Stimulated activated CD4-positive, alpha-beta T cell treated with anti-CD3 and anti-CD28 coated beads, Interleukin-15, amount 100 ng/mL, for 48 hours (primary cell): ENCODE measurements around the gene FBXO39.
"Not testable (repeated sequence)": the region's sequence is repeated elsewhere in the genome, so short reads cannot be mapped to it uniquely, and the experiment has no call there.

ENCODE experiments used
- DNase-seq, 2 donors: peaks; one replicate each; pipeline ENCODE4 v3.0.0-alpha.2; 2020; ENCODE audit warnings: low read depth in 2 of 2

FBXO39 gene

DNA sequence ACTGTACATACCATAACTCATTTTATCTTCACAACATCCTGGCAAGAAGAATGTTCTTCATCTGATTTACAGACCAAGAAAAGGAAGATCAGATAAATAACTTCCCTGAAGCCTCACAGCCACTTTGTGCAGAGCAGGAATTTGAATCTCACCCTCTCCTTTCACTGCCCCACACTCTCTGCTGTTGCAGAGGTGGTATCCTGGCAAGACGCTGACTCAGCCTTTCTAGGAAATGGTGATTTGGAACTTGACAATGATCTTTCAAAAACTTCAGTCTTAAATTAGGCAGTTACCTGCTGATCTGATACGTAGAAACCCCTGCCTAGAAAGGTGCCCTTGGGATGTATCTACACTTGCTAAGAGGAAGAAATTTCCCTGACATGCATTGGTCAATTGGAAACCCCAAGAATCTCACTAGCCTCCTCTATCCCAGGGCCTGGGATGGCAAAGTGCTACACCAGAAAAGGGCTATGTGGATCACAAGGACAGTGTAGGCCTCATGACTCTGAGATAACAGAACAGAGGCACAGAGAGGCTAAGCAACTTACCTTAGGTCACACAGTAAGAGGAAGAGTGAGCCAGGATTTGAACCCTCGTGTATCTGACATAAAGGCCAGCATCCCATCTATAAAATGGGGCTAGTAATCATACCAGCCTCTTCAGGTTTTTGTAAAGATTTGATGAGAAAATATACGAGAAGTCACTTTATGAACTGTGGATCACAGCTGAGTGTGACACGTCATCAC, 17.9 kb downstream of the FBXO39 start:
- DNase-seq = no peak

DNA sequence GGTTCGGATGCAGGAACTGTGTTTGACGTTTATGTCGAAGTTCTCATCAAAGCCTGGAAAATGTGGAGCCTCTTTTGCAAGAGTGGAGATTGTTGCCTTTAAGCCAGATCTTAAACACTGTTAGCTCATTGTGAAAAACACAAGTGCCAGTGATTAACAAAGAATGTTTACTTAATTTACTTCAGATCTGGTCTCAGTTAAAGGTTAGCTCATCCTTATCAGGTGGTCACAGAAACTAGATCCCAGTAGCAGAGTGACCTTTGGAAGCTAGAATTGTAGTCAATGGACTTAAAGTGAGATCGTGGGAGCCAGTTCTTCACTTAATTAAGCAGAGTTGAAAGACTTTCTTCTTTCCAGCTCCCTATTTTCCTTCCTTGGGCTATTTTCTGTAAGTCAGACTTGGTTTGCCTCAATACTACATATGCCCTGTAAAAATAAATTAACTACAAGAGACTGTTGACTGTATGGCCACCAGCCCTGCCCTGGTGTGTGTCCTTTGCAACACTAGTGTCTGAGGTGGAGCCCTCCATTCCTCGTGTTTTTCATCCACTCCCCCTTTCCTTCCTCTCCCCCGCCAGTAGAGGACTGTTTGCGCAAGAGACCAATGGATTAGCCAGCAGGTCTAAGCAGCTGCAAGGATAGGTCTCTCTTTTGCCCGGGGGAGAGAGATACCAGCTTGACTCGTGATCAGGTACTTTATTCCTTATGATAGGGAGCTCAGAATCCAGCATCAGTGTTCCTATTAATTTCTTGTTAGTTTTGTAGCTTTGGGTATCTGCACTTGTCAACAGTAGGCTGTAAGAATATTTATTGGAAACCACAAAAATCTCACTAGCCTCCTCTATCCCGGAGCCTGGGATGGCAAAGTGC, 20.2 kb downstream of the FBXO39 start:
- DNase-seq = no peak

DNA sequence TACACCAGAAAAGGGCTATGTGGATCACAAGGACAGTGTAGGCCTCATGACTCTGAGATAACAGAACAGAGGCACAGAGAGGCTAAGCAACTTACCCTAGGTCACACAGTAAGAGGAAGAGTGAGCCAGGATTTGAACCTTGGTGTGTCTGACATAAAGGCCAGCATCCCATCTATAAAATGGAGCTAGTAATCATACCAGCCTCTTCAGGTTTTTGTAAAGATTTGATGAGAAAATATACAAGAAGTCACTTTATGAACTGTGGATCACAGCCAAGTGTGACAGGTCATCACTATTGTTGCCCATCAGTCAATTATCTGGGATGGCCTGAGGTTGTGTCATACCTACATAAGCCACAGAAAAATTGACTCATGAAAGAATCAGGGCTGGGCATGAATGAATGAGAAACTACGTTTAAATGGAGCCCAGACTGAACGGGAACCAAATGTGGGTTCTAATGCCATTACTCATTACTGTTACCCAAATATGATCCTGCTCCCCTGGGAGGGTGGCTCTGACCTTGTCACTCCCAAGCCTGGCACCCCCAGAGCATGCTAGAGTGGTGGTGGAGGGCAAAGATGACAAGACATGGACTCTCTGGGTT, 21.0 kb downstream of the FBXO39 start:
- no peak for DNase-seq

DNA sequence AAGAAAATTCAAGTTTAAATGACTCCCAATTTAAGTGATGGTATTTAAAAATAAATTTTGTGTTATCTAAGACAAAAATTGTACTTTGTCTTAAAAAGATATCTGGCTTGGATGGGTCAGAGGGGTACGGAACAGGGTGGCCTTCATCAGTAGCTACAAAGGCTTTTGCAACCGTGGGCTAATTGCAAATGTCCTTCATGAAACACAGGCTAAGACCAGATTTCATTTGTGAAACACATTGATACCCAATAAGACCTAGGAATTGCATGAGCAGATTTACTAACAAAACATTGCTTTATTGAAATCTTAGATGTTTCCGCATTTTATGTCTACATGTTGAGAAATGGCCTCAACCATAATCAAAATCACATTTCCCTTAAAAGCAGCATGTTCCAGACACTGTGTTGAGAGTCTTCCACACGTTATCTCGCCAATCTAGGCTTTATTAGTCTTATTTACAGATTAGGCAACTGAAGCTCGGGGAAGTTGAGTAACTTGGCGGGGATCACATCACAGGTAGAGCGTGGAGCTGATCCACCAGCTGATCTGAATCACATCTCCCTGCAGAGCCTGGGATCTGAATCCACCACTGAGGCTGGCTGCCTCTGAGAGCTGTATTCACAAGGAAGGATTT, 21.8 kb downstream of the FBXO39 start:
- no peak for DNase-seq

DNA sequence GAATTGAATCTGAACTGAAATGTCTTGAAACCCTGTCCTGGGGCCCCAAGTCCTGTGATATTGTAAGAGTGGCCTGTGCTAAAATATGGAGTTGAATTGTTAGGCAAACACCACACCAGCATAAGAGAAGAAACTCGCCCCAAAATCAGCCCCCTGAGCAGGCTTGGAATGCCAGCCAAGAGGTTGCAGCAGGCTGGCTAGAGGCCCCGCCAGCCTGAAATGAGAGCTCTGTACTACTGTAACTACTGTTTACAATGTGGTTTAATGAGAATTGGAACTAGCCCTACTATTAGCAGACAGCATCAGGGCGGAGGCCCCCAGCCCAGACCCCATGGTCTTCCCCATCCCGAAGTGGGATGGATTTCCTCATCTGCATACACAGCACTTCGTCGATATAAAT, 23.7 kb downstream of the FBXO39 start:
- DNase-seq = no peak

DNA sequence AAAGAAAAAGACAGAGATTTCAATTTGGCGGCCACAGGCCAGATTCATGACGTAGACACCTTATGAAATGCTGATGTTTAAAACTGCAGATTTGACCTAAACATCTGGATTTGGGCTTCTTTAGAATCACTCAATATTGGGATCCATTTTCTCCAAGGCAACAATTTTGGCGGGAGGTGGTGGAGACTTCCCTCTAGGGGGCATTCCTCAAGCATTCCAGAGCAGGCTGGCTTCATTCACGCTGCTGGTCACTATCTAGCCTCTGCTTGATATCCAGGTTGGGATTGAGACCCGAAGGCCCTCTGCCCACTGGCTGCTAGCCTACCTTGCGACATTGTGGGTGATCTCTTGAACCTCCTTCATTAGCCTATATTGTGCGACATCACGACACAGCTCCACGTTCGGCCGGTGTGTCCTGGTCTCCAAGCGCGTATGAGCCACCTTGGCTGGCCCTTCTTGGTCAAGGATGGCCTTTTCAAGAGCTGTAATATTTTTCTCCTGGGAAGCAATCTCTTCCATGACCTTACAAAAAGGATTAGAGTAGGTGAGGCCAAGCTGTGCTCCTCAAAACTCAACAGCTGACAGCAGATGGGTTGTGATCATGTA, 24.5 kb downstream of the FBXO39 start:
- DNase-seq = no peak

DNA sequence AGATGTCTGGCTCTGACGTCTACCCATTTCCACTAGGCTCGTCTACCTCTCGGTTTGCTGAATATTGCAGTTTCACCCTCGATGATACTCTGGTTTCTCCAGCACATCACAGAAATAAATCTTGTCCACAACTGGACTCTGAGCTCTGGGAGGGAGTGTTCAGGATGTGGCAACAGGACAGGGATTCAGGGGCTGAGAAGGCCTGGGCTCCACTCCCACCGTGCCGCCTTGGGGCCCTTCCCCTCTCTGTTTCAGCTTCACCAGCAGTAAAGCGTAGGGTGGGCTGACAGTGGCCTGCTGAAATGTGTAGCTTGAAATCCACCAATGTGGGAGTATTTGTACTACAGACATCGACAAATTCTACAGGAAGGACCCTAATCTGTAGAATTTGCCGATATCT, 35.5 kb downstream of the FBXO39 start:
- DNase-seq = no peak

DNA sequence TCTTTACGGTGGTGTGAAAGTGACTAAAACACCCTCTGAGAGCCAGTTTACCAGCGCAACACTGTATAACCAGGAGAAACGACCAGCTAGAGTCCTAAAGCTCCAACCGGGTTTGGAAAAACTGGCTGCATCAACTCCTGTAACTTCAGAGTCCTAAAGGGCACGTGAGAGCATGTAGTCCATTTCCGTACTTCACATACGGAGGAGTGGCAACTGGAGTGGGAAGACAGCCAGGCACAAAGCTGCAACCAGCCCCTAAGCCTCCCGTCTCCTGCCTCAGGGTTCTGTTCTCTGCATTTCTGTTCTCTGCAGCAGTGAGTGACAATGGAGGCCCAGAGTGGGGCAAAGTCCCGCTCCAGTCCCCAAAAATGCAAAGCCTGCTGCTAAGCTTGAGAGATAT, 36.3 kb downstream of the FBXO39 start:
- no peak for DNase-seq

DNA sequence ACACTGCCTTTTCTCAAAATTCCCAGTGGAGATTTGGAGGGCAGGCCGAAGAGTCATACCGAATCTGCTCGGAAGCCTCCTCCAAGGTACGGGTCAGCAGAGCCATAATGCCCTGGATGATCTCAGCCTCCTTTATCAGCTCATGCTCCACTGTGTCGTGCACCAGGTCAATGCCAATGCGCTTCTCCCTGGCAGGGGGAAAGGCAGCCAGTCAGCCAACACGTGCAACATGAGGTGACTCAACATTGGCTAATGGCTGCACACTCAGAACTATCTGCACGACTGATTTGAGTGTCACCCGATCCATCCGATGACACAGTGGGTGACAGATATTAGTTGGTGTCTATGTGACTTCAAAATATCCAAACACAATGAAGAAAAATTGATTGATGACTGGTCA, 39.8 kb downstream of the FBXO39 start:
- no peak for DNase-seq

DNA sequence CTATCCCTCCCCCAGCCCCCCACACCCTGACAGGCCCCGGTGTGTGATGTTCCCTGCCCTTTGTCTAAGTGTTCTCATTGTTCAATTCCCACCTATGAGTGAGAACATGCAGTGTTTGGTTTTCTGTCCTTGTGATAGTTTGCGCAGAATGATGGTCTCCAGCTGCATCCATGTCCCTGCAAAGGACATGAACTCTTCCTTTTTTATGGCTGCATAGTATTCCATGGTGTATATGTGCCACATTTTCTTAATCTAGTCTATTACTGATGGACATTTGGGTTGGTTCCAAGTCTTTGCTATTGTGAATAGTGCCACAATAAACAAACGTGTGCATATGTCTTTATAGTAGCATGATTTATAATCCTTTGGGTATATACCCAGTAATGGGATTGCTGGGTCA, 40.4 kb downstream of the FBXO39 start:
- not testable (repeated sequence) for DNase-seq

DNA sequence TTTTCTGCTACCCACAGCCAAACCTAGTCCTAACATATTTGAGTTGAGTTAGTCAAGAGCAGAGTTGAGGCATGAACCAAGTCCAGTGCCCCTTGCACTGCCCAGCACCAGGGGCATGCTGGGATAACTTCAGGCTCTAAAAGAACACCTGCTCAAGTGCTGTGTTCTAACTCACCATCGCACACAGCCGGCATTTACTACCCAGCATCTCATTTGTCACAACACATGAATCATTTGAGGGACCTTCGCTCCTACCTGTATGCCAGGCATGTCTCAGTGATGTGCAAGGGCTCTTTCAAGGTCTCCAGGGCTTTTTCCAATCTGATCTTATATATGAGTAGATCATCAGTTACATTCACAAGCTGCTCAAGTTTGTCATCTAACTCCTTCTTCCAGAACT, 42.9 kb downstream of the FBXO39 start:
- DNase-seq = no peak

DNA sequence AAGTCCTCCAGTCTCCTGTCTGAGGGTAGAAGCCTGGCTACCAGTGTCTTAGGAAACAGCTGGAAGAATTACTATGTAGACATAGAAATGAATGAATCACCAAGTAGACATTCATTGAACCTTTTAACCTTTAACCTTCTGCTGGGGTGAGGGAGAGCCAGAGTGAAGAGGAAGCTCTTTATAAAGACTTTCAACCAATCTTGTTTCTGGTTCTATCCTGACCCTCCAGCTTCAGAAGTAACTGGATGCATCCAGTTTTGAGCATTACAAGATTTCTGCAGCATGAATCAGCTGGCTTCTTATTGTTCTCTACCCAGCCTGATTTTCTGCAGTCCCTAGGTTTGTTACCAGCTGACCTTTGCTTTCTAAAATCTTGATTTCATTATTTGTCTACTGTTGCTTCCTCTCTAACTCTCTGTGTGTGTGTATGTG, 47.0 kb downstream of the FBXO39 start:
- no peak for DNase-seq

DNA sequence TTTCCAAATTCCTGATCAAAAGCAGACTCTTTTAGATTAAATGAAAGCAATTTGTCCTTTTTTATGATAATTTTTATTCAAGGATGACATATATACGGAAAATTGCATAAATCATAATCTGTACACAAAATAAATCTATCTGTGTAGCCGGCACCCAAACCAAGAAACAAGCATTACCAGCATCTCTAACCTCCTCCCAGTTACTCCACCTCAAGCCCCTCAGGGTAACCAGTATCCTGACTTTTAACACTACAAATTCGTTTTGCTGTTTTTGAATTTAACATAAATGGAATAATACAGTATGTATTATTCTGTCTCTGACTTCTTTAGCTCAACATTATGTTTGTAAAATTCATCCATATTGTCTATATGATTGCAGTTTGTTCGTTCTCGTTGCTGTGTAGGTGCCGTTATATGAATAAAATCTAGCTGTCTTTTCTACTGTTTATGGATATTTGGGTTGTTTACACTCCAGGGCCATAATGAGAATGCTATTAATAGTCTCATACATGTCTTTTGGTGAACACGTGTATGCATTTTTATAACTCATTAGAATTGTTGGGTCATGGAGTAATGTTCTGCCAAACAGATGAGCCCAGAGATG, 54.5 kb downstream of the FBXO39 start:
- no peak for DNase-seq

DNA sequence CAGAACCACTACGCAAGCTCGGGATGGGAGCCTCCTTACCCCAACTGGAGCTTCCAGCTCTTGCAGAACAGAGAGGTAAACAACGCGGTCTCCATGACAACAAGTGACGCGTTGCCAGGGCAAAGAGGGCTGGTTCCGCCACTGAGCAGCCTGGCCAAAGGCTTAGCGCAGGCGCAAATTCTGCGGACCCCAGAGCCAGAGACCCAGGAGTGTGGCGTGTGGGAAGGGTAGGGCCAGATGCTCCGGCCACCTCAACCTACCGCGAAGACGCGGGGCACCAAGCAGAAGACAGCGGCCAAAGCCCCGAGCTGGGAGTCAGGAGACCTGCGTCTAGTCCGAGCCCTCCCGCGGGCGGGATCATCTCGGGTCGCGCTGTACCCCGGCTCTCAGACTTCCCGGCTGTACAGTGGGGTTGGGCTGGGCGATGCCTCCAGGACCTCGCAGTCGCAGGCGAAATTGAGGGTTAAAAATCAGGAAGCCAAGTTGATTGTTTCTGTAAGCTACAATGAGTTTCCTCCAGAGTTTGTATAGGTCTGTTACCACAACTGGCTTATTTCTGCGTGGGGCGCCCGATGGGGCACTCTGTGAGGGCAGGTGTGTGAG, 55.7 kb downstream of the FBXO39 start, which contains the start of gene TEKT1:
TSS of gene TEKT1 (minus strand) at position 69 of the 603 bp plus-strand sequence. CDS start 1,353 bp downstream, outside the sequence.
- DNase-seq = peak; percentile 39 to 50
